ENCODE data around the gene MYL5.
"Not testable (repeated sequence)": the region's sequence is repeated elsewhere in the genome, so short reads cannot be mapped to it uniquely, and the experiment has no call there.

Gene MYL5

GRCh38 chr4:725391-726234, 51.3 kb downstream of the MYL5 start:
- DNase-seq (ENCODE audit: low read depth): no peak

DNA sequence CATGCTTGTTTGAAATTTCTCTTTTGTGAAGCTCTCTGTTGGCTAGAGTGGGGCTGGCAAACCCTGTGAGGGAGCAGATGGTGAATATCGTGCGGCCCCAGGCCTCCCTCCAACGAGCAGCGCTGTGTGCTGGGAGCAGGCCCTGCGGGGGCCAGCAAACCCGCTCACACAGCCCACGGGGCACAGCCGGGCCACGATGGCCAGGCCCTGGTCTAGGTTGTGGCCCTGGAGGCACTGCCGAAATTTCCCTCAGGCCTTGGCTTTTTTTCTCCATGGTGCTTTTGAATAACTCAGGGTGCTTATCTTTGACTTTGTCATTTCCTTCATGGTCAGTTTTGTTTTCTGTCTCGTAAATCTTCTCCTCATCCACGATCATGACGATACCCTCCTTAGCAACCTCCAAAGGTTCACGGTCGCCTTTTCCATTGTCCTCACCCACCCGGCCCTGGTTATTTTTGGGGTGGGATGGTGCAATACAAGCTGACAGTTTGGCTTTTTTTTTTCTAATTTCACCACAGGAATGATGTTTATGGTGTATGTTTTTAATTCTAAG, 52.0 kb downstream of the MYL5 start:
- no peak for DNase-seq (ENCODE audit: low read depth)

DNA sequence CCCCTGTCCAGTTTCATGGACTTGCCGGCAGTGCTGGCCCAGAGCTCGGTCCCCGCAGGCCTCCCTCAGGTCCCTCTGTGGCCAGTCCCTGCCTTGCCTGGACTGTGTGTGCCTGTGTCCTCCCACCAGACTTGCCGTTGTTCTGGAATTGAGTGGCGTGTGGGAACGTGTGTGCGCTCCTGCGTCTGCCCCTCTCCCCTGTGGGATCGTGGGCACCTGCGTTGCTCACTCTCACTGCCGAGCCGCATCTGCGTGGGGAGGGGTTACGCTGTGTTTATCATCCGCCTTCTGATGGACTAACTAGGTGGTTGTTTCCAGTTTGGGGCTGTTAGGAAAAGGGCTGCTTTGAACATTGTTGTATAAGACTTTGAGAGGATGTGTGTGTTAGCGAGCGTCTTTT, 52.5 kb downstream of the MYL5 start:
- DNase-seq (ENCODE audit: low read depth): no peak

- no peak for DNase-seq (ENCODE audit: low read depth)
Observed at GRCh38 chr4:727576-727975, 53.2 kb downstream of the MYL5 start.

DNA sequence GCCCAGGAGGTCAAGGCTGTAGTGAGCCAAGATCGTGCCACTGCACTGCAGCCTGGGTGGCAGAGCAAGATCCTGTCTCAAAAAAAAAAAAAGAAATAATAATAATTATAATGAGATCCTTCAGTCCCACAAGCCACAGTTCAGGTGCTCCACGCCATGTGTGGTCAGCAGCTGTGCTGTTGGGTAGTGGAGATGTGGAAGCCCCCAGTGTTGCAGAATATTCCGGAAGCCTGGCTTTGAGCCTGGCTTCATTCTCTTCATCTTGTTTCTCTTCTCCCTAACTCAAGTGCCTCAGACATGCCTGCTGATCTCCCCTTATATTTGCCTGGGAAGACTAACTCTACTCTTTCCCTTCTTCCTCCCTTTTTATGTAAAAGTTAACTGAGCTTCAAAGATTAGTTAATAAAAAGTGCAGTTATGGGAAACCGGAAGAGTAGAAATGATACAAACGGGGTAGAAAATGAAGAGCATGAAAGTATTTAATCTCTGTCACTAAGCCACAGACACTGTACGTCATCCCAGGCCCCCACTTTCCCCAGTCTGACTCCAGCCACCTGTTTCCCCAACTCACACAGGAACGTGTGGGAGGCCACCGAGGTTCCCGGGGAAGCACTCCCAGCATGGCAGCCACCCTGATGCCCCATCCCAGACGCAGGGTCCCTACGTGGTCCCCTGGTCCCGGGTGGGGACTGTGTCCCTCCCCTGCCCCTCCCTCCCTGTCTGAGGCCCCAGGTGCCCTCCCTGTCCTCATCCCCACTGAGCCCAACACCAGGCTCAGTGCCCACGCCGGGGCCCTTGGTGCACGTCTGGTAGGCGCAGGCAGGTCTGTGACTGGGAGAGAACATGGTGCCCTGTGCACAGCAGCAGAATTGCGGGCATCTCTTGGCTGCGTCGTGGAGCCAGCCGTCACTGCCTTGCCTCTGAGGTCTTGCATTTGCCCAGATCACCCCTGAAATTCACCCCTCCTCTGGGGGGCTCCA, 55.3 kb downstream of the MYL5 start:
- DNase-seq (ENCODE audit: low read depth): no peak

DNA sequence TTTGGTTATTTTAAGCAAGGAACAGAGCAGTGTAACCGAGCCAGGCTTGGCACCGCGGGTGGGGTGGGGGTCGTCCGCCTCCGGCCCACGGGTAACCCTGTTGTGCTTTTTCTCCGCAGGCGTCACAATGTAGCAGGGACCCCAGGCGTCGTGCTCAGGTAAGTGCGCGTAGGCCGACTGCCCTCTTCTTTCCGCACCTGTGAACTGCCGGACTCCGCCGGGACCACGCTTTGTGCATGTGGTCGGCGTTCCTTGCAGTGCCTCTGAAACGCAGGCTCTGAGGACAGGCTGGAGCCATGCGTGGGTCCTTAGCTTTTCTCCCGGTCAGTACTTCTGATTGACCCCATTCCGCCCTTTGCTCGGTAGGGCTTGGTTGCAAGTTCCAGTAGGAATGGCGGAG, 56.2 kb downstream of the MYL5 start:
- no peak for DNase-seq (ENCODE audit: low read depth)

DNA sequence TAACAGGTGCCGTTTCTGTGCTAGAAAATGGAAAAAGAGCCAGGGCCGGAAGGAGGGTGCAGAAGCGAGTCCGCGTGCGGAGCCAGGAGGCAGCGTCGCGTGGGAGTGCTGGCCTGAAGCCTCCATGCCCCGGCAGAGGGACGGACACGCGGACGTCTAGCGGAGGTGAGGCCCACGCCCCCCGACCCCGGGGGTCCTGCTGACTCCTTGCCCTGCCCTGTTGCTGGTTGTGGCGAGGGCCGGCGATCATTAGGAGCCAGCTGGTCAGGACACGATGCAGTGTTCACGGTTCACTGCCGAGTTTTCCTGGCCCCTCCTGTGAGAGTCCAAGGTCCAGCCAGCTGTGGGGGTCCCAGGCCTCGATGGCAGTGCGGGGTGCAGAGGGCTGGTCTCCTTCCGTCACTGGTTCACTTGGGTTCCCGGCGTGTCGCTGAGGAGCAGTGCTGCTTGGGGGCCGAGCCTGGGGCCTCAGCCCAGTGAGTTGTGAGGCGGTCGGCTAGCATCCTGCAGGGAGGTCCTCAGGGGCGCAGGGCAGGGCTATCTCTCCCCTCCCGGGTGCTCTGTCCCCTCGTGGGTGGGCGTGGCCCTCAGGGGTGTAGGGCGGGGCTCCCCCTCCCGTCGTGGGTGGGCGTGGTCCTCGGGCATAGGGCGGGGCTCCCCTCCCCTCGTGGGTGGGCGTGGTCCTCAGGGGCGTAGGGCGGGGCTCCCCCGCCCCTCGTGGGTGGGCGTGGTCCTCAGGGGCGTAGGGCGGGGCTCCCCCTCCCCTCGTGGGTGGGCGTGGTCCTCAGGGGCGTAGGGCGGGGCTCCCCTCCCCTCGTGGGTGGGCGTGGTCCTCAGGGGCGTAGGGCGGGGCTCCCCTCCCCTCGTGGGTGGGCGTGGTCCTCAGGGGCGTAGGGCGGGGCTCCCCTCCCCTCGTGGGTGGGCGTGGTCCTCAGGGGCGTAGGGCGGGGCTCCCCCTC, 56.9 kb downstream of the MYL5 start:
- DNase-seq (ENCODE audit: low read depth): not testable (repeated sequence)

All from activated T-cell treated with anti-CD3 and anti-CD28 coated beads for 1 hour (primary cell).